ENCODE results near the gene EXOC3L2. TPM values are rescaled to one million over a fixed set of nuclear protein-coding genes. Genes with fewer than 3 reads are reported as not detected.
A peak's percentile ranks its signal among the peaks of the same experiment; 100 is the strongest.

Gene EXOC3L2
- total RNA-seq, result 10 to 100 TPM in 6 of 7 donors, 1 to 10 TPM in 1; 8.7 to 22.7 (median 16.4) TPM
- 1 to 10 TPM; 1.9 to 9.0 (median 2.5) TPM for polyA plus RNA-seq
- long read RNA-seq, donor 1, partial matches to known transcripts, result 8 of 10 reads
- long read RNA-seq, donor 1, other reads (novel, unspliced or antisense), result 0 of 10 reads
- long read RNA-seq, donor 2, result 0 reads

GRCh38 chr19:45245334-45245787, at the start of gene EXOC3L2:
Gene EXOC3L2, minus strand, starts transcription at chr19:45245407. Its CDS starts 6,362 bp downstream, at chr19:45239045.
- peak within 1 kb of the TSS; percentile 5 to 55 (median 28) for H3K4me3 ChIP-seq
- no peaks in the 10 kb centered on the region for H3K9me3 ChIP-seq
- TF ChIP-seq POLR2AphosphoS5 (IDR thresholded peaks at IDR 0.05) (peak; percentile 26 to 66 (median 62)), POLR2A (IDR thresholded peaks at IDR 0.05) (no peak), CTCF (IDR thresholded peaks at IDR 0.05 in 8 of 11, conservative IDR thresholded peaks at IDR 0.05 in 3 of 11) (no peak)
- peaks cover 13 to 78% (median 38%) of the 10 kb centered on the region in 6 donors for H3K4me1 ChIP-seq
- H3K27ac ChIP-seq, result peak within 1 kb of the TSS; percentile 19 to 75 (median 62)
- DNase-seq, result no peak
- no peaks in the 10 kb centered on the region for H3K36me3 ChIP-seq
- intact Hi-C loops (cut with DNase I; ENCODE audit: low total_unique reads), result no loop called here
- peaks cover 0 to 5% (median 0%) of the 10 kb centered on the region in 7 donors for H3K27me3 ChIP-seq (replicated peaks in 1 of 7)
- 38 to 65% (median 57%) methylated on average over 16 to 17 of the region's 17 CpGs for WGBS, 5 donors

- intact Hi-C loops (cut with DNase I; ENCODE audit: low total_unique reads), result no loop called here
- H3K36me3 ChIP-seq, result peaks cover 0 to 99% (median 32%) of the 10 kb centered on the region in 6 donors
- H3K4me1 ChIP-seq, result no peaks in the 10 kb centered on the region
- 89 to 95% (median 94%) methylated on average over 12 of the region's 12 CpGs for WGBS, 5 donors
- no peak overlapping the region for H3K27ac ChIP-seq
- H3K9me3 ChIP-seq, result peaks cover 0 to 15% (median 7%) of the 10 kb centered on the region in 8 donors
- no peak for TF ChIP-seq CTCF (IDR thresholded peaks at IDR 0.05 in 8 of 11, conservative IDR thresholded peaks at IDR 0.05 in 3 of 11)
- TF ChIP-seq POLR2AphosphoS5 (IDR thresholded peaks at IDR 0.05), result no peak
- TF ChIP-seq POLR2A (IDR thresholded peaks at IDR 0.05), result no peak
- no peak for DNase-seq
- H3K4me3 ChIP-seq, result no peak overlapping the region
- no peaks in the 10 kb centered on the region for H3K27me3 ChIP-seq (replicated peaks in 1 of 7)
Observed at GRCh38 chr19:45294291-45295029, 49.3 kb upstream of the EXOC3L2 start.

- no peaks in the 10 kb centered on the region for H3K4me1 ChIP-seq
- no peak for DNase-seq
- H3K27me3 ChIP-seq (replicated peaks in 1 of 7), result no peaks in the 10 kb centered on the region
- peaks cover 0 to 99% (median 36%) of the 10 kb centered on the region in 6 donors for H3K36me3 ChIP-seq
- no peak for TF ChIP-seq CTCF (IDR thresholded peaks at IDR 0.05 in 8 of 11, conservative IDR thresholded peaks at IDR 0.05 in 3 of 11)
- no peak for TF ChIP-seq POLR2AphosphoS5 (IDR thresholded peaks at IDR 0.05)
- no peak for TF ChIP-seq POLR2A (IDR thresholded peaks at IDR 0.05)
- peaks cover 0 to 15% (median 7%) of the 10 kb centered on the region in 8 donors for H3K9me3 ChIP-seq
- no peak overlapping the region for H3K27ac ChIP-seq
- no peak overlapping the region for H3K4me3 ChIP-seq
- intact Hi-C loops (cut with DNase I; ENCODE audit: low total_unique reads), result no loop called here
- 80 to 90% (median 85%) methylated on average over 4 of the region's 4 CpGs for WGBS, 5 donors
Observed at GRCh38 chr19:45293682-45294081, 48.5 kb upstream of the EXOC3L2 start.

- H3K9me3 ChIP-seq, result peaks cover 0 to 15% (median 7%) of the 10 kb centered on the region in 8 donors
- H3K4me3 ChIP-seq, result no peak overlapping the region
- H3K27ac ChIP-seq, result no peak overlapping the region
- H3K4me1 ChIP-seq, result no peaks in the 10 kb centered on the region
- intact Hi-C loops (cut with DNase I; ENCODE audit: low total_unique reads), result no loop called here
- DNase-seq, result no peak
- WGBS, 5 donors, result 93 to 100% (median 100%) methylated on average over 1 of the region's 1 CpG
- no peaks in the 10 kb centered on the region for H3K27me3 ChIP-seq (replicated peaks in 1 of 7)
- peaks cover 0 to 99% (median 47%) of the 10 kb centered on the region in 6 donors for H3K36me3 ChIP-seq
- TF ChIP-seq CTCF (IDR thresholded peaks at IDR 0.05 in 8 of 11, conservative IDR thresholded peaks at IDR 0.05 in 3 of 11) (no peak), POLR2AphosphoS5 (IDR thresholded peaks at IDR 0.05) (no peak), POLR2A (IDR thresholded peaks at IDR 0.05) (no peak)
Observed at GRCh38 chr19:45291834-45292233, 46.6 kb upstream of the EXOC3L2 start.

Measured in spleen (tissue), 13 donors.